K562 (cell line): ENCODE results near the gene IL17RC. TPM values are rescaled to one million over a fixed set of nuclear protein-coding genes. Genes with fewer than 3 reads are reported as not detected.

ENCODE experiments used
- AFF1 ChIP-seq, 2 experiments: fragments of 450-650 bp; IDR thresholded peaks; 2 replicates each; pipeline ENCODE4 v1.6.1; 2018; ENCODE audit warnings: mild to moderate bottlenecking in 2 of 2, low read depth in 1 of 2; ENCODE audit not compliant: partially characterized antibody in 2 of 2
- ARID2 ChIP-seq: fragments of 450-650 bp; IDR thresholded peaks from 2 replicates; pipeline ENCODE4 v1.6.1; 2017; ENCODE audit warnings: antibody characterized with exemption, mild to moderate bottlenecking
- CREM ChIP-seq: IDR thresholded peaks from 2 replicates; pipeline ENCODE4 v1.6.1; 2014; ENCODE audit warnings: antibody characterized with exemption, low read depth
- ETV1 ChIP-seq: fragments of 450-650 bp; conservative IDR thresholded peaks from 2 replicates; pipeline ENCODE4 v1.6.1; 2016; ENCODE audit warnings: missing genetic modification characterization, control low read depth, low read depth, missing compliant biosample characterization
- FUS ChIP-seq: fragments of 200-400 bp; formaldehyde crosslinking; optimal IDR thresholded peaks from 2 replicates; pipeline ENCODE3; 2017; ENCODE audit warnings: low read depth, low read length
- GABPA ChIP-seq: fragments of 200-800 bp; sonication (Bioruptor generic); conservative IDR thresholded peaks from 2 replicates; pipeline ENCODE4 v1.6.1; 2016; ENCODE audit warnings: low read depth, missing genetic modification characterization, missing compliant biosample characterization
- GATA2 ChIP-seq: sonication (generic); formaldehyde crosslinking; IDR thresholded peaks from 2 replicates; pipeline ENCODE4 v1.4.0; 2020; ENCODE audit warnings: mild to moderate bottlenecking, missing genetic modification reagents
- HDAC2 ChIP-seq: fragments of 450-650 bp; IDR thresholded peaks from 2 replicates; pipeline ENCODE4 v1.6.1; 2016; ENCODE audit warnings: mild to moderate bottlenecking
- HMG20B ChIP-seq: fragments of 250-450 bp; sonication (Bioruptor Pico); IDR thresholded peaks from 2 replicates; pipeline ENCODE4 v1.5.0; 2021; ENCODE audit warnings: mild to moderate bottlenecking
- HNRNPLL ChIP-seq: fragments of 200-400 bp; formaldehyde crosslinking; IDR thresholded peaks from 2 replicates; pipeline ENCODE4 v1.6.1; 2017; ENCODE audit warnings: low read length, low read depth, mild to moderate bottlenecking; ENCODE audit not compliant: poor library complexity, severe bottlenecking
- MCM5 ChIP-seq: fragments of 450-650 bp; IDR thresholded peaks from 2 replicates; pipeline ENCODE4 v1.6.1; 2016; ENCODE audit warnings: low read depth
- NFE2L1 ChIP-seq: fragments of 450-650 bp; IDR thresholded peaks from 2 replicates; pipeline ENCODE4 v1.6.1; 2016; ENCODE audit warnings: missing genetic modification characterization, low read depth, mild to moderate bottlenecking, missing compliant biosample characterization, moderate library complexity, borderline replicate concordance
- POLR2AphosphoS5 ChIP-seq: IDR thresholded peaks from 2 replicates; pipeline ENCODE4 v1.6.1; 2011; ENCODE audit warnings: mild to moderate bottlenecking, low read depth, low read length, moderate library complexity; ENCODE audit not compliant: control insufficient read depth, insufficient read depth
- RBBP5 ChIP-seq: fragments of 200-600 bp; sonication (generic); IDR thresholded peaks from 2 replicates; pipeline ENCODE4 v1.6.1; 2012; ENCODE audit warnings: borderline replicate concordance, mild to moderate bottlenecking, low read length, control low read depth, inconsistent platforms; ENCODE audit not compliant: insufficient read depth, poor library complexity, severe bottlenecking
- TAL1 ChIP-seq: fragments of 450-650 bp; IDR thresholded peaks from 2 replicates; pipeline ENCODE4 v1.6.1; 2016; ENCODE audit warnings: mild to moderate bottlenecking
- U2AF2 ChIP-seq: fragments of 200-400 bp; formaldehyde crosslinking; optimal IDR thresholded peaks from 2 replicates; pipeline ENCODE3; 2017; ENCODE audit warnings: low read depth, mild to moderate bottlenecking, low read length
- XRCC4 ChIP-seq: IDR thresholded peaks from one replicate; pipeline ENCODE4 v1.6.1; 2011; ENCODE audit not compliant: insufficient read depth, insufficient read length; ENCODE audit errors: extremely low read depth
- ZBTB2 ChIP-seq: fragments of 450-650 bp; IDR thresholded peaks from 2 replicates; pipeline ENCODE4 v1.6.1; 2016; ENCODE audit warnings: antibody characterized with exemption
- ZFP36 ChIP-seq: fragments of 150-350 bp; IDR thresholded peaks from 2 replicates; pipeline ENCODE4 v1.6.1; 2018; ENCODE audit warnings: low read length, low read depth; ENCODE audit not compliant: partially characterized antibody
- ZNF695 ChIP-seq: fragments of 450-650 bp; formaldehyde crosslinking; IDR thresholded peaks from 2 replicates; pipeline ENCODE4 v1.4.0; 2020; ENCODE audit warnings: mild to moderate bottlenecking, moderate library complexity
- polyA plus RNA-seq, 8 experiments: library from polyadenylated mRNA; depleted of rRNA in 4 of 8; stranded (reverse) in 5 of 8; unstranded in 3 of 8; fragments of >200 nt; fragmentation: Nextera tagmentation in 2 of 8; fragmentation: Illumina TruSeq in 1 of 8; extraction: Ambion mirVana in 2 of 8; extraction: Trizol in 1 of 8; gene quantifications; 2 replicates each; pipeline versions ENCODE4 v1.2.1 to v1.2.3, GENCODE V29; 2011 to 2014; ENCODE audit warnings: inconsistent platforms in 1 of 8, missing spikeins in 1 of 8
- total RNA-seq, 7 experiments: library from RNA; depleted of rRNA in 6 of 7; stranded (reverse); fragments of >200 nt in 6 of 7; fragmentation: Illumina TruSeq in 2 of 7; extraction: Trizol in 2 of 7; gene quantifications; 2 replicates each; pipeline versions ENCODE4 v1.2.1 to v1.2.3, GENCODE V29; 2011 to 2021; ENCODE audit warnings: low replicate concordance in 1 of 7
- TF ChIP-seq, protein P1 (sequence below): sonication (generic); IDR thresholded peaks from 2 replicates; pipeline ENCODE4 v1.6.1; 2016

Gene IL17RC
- total and polyA plus RNA-seq, 9 of the 15 experiments (the other 6 are each of a cell fraction or from before 2014, with no cell fraction given) = 0.15 to 11.4 (median 7.1) TPM; not detected in 1

DNA sequence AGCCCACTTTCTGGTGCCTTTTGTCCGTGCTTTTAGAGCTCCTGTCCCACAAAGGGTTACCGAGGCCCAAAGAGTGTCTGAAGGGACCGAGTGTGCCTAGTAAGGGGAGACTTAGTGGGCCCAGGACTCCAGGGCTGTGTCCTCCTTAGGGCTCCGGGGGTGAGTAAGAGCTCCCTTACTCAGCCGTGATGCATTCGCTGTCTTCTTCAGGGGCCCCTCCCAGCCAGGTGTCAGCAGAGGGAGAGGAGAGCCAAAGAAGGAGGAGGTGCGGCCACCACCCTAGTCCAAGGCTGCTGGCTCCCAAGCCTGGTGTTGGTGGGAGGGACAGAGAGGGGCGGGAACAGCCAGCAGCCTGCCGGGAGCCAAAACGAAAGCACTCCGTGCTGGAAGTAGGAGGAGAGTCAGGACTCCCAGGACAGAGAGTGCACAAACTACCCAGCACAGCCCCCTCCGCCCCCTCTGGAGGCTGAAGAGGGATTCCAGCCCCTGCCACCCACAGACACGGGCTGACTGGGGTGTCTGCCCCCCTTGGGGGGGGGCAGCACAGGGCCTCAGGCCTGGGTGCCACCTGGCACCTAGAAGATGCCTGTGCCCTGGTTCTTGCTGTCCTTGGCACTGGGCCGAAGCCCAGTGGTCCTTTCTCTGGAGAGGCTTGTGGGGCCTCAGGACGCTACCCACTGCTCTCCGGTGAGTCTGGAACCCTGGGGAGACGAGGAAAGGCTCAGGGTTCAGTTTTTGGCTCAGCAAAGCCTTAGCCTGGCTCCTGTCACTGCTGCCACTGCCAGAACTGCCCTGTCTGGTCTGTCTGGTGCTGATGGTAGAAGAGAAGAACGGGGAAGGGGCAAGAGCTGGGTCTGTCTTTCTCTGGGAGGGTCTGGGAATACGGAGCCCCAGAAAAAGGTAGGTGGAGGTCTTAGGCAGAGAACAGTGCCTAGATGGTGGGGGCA lies at the start of gene IL17RC (continued):
- no peak for TF ChIP-seq ZBTB2
- TF ChIP-seq XRCC4 = no peak
- TF ChIP-seq GABPA (tag) = no peak
- no peak for TF ChIP-seq HNRNPLL
- no peak; the same call in 1 of the 2 replicates for TF ChIP-seq POLR2AphosphoS5
- no peak for TF ChIP-seq U2AF2
- TF ChIP-seq, protein P1, sequence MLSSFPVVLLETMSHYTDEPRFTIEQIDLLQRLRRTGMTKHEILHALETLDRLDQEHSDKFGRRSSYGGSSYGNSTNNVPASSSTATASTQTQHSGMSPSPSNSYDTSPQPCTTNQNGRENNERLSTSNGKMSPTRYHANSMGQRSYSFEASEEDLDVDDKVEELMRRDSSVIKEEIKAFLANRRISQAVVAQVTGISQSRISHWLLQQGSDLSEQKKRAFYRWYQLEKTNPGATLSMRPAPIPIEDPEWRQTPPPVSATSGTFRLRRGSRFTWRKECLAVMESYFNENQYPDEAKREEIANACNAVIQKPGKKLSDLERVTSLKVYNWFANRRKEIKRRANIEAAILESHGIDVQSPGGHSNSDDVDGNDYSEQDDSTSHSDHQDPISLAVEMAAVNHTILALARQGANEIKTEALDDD = no peak
- no peak for TF ChIP-seq HMG20B (CRISPR knock-in tag)
- no peak for TF ChIP-seq FUS
- peak; percentile 20; the same call in 1 of the 2 replicates for TF ChIP-seq CREM
- no peak; the same call in 1 of the 2 replicates for TF ChIP-seq HDAC2
- no peak for TF ChIP-seq ARID2
- TF ChIP-seq TAL1 = no peak
- peak; percentile 56 for TF ChIP-seq RBBP5
- no peak for TF ChIP-seq NFE2L1 (tag)
- TF ChIP-seq ZFP36 = peak; percentile 45
- no peak for TF ChIP-seq MCM5
- no peak for TF ChIP-seq ETV1 (tag)
- TF ChIP-seq ZNF695 (CRISPR knock-in tag) = no peak
- no peak for TF ChIP-seq AFF1 (IDR thresholded peaks at IDR 0.05; ENCODE audit: low read depth in 1 of 2, partially characterized antibody in 2 of 2)
- no peak for TF ChIP-seq GATA2
